ENCODE results near the gene PPP1R14C.

DNA sequence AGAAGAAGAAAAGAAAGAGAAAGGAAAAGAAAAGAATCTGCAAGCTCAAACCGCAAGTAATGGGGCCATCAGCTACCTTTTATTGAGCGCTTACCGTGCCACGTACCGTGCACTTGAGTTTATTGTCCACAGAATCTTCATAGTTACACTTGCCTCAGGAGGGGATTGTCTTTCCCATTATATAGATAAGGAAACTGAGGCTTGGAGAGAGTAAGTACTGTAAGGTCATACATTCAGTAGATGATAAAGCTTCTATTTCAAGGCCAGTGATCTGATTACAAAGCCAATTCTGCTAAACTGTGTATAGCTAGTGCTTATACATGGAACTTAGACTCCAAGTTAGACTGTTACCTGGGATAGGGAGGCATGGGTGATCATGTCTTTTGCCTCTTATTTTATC, 115.5 kb downstream of the PPP1R14C start:
- TF ChIP-seq CTCF (IDR thresholded peaks at IDR 0.05) = no peak
- no peak for TF ChIP-seq EZH2 (IDR thresholded peaks at IDR 0.05)

Data from neural progenitor cell (in vitro differentiated cells).